Thoracic aorta (tissue), 2 donors: ENCODE data around the gene MMAB. TPM values are rescaled to one million over a fixed set of nuclear protein-coding genes. Genes with fewer than 3 reads are reported as not detected.

Experiments
- ATAC-seq: fragments of 150-250 bp; one replicate; pipeline ENCODE4 v1.8.0; 2017; ENCODE audit warnings: low read depth; ENCODE audit not compliant: insufficient number of reproducible peaks, low FRiP score
- DNase-seq: peaks from one replicate; pipeline ENCODE4 v3.0.0-alpha.2; 2020; ENCODE audit warnings: low spot score
- H3K27ac ChIP-seq, 2 donors: fragments of 200-600 bp; sonication (generic); 1 replicate in 1 of 2; 2 replicates in 1 of 2; pipeline ENCODE4 v1.5.1; 2016; ENCODE audit warnings: mild to moderate bottlenecking in 2 of 2, moderate library complexity in 2 of 2
- H3K27me3 ChIP-seq: fragments of 200-600 bp; sonication (generic); replicated peaks from 2 replicates; pipeline ENCODE4 v1.6.0; 2016; ENCODE audit warnings: mild to moderate bottlenecking; ENCODE audit not compliant: insufficient read depth
- H3K36me3 ChIP-seq: fragments of 200-600 bp; sonication (generic); one replicate; pipeline ENCODE4 v1.5.1; 2016
- H3K4me1 ChIP-seq, 2 donors: fragments of 200-600 bp; sonication (generic); 1 replicate in 1 of 2; 2 replicates in 1 of 2; pipeline versions ENCODE4 v1.5.1 to v1.6.0; 2016; ENCODE audit warnings: low read depth in 2 of 2, mild to moderate bottlenecking in 1 of 2; ENCODE audit not compliant: control insufficient read depth in 1 of 2
- H3K4me3 ChIP-seq: fragments of 200-600 bp; sonication (generic); 2 replicates; pipeline ENCODE4 v1.5.1; 2016; ENCODE audit warnings: mild to moderate bottlenecking
- H3K9me3 ChIP-seq: fragments of 200-600 bp; sonication (generic); 2 replicates; pipeline ENCODE4 v1.5.1; 2016
- total RNA-seq, 2 donors: library from RNA; depleted of rRNA; stranded (reverse); fragments of >200 nt; gene quantifications; one replicate each; pipeline versions ENCODE4 v1.1.0 to v1.2.3, GENCODE V29; 2016
- TF ChIP-seq, protein P1 (sequence below): fragments of 200-600 bp; sonication (generic); IDR thresholded peaks from one replicate; pipeline ENCODE4 v1.5.1; 2019; ENCODE audit warnings: antibody characterized with exemption

Gene MMAB
- total RNA-seq, 2 donors from 2014 or later, result 18.7 to 32.4 TPM

DNA sequence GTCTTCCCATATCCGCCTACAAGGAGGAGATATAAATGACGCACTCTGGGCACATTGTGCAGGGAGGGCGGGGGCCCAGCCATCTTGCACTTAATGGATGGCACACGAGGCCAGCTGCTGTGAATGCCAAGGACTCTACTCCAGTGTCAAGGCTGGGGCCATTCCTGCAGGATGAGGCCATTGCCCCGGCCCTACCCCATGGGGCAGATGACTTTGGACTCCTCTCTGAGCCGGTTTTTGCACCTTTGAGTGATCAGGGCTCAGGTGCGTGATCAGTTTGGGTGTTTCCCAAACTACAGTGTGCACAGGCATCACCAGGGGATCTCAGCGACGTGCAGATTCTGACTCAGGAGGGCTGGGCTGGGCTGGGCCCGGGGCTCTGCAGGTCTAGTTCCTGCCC, 16.1 kb downstream of the MMAB start:
- Histone ChIP-seq H3K27ac (no peak overlapping the region), H3K4me3 (no peak overlapping the region), H3K4me1 (no peaks in the 10 kb centered on the region), H3K36me3 (peaks cover 8% of the 10 kb centered on the region), H3K9me3 (no peaks in the 10 kb centered on the region), H3K27me3 (no peaks in the 10 kb centered on the region)
- TF ChIP-seq, protein P1, sequence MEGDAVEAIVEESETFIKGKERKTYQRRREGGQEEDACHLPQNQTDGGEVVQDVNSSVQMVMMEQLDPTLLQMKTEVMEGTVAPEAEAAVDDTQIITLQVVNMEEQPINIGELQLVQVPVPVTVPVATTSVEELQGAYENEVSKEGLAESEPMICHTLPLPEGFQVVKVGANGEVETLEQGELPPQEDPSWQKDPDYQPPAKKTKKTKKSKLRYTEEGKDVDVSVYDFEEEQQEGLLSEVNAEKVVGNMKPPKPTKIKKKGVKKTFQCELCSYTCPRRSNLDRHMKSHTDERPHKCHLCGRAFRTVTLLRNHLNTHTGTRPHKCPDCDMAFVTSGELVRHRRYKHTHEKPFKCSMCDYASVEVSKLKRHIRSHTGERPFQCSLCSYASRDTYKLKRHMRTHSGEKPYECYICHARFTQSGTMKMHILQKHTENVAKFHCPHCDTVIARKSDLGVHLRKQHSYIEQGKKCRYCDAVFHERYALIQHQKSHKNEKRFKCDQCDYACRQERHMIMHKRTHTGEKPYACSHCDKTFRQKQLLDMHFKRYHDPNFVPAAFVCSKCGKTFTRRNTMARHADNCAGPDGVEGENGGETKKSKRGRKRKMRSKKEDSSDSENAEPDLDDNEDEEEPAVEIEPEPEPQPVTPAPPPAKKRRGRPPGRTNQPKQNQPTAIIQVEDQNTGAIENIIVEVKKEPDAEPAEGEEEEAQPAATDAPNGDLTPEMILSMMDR, result no peak
- no peak for ATAC-seq
- DNase-seq, result no peak

DNA sequence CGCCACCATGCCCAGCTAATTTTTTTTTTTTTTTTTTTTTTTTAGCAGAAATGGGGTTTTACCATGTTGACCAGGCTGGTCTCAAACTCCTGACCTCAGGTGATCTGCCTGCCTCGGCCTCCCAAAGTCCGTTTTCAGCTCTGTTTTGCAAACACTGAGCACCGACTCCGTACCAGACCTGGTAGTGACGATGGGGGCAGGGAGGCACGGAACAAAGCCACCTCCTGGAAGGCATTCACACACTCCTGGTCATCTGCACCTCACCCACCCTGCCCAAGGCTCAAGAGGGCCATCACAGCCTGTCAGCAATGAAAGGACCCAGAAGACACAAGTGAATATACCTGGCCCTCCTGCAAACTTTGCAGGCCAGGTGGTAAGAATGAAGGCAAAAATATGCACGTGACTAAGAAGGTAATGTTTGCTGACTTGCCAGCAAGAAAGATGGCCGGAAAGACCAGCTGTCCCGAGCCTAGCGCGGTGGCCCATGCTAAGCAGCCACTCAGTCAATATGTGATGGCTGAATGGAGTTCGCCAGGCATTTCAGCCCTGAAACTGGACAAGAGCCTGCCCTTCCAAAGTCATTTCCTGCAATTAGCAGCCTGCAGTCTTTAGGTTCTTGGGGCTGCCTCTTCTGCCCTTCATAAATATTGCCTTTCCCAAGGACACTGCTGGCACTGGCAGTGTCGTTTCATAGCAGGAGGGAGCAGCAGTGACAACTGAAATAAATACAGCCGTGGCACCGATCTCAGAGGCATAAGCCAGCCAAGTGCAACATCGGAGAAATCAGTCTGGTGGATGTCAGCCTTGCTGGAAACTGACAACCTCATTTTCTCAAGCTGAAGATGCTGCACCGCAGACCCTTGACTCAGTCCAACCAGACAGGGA, 17.6 kb downstream of the MMAB start:
- DNase-seq, result no peak

DNA sequence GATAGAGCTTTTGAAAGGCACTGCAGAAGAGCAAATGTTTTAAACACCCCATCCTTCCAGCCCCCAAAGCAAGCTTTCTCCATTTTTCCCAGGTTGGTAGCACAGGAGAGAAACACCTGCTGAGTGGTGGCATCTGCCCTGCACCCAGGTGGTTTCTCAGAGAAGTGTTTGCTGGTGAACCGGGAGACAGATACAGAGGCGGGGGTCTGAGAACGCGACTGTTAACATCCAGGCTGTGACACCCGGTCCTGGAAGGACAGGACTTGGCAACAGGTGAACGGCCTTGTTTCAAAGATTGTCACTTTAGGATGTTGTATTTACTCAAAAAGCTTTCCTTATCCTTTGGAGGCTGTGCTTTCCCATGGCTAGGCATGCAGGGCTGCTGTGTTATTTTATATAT, 18.5 kb downstream of the MMAB start:
- Histone ChIP-seq H3K27ac (no peak overlapping the region), H3K4me3 (no peak overlapping the region)

More for the DNA sequence above, 17.6 kb downstream of the MMAB start:
- Histone ChIP-seq H3K36me3 (no peaks in the 10 kb centered on the region), H3K9me3 (no peaks in the 10 kb centered on the region), H3K4me1 (no peaks in the 10 kb centered on the region), H3K27ac (no peak overlapping the region), H3K27me3 (no peaks in the 10 kb centered on the region), H3K4me3 (no peak overlapping the region)
- ATAC-seq, result no peak
- TF ChIP-seq, protein P1, result no peak

DNA sequence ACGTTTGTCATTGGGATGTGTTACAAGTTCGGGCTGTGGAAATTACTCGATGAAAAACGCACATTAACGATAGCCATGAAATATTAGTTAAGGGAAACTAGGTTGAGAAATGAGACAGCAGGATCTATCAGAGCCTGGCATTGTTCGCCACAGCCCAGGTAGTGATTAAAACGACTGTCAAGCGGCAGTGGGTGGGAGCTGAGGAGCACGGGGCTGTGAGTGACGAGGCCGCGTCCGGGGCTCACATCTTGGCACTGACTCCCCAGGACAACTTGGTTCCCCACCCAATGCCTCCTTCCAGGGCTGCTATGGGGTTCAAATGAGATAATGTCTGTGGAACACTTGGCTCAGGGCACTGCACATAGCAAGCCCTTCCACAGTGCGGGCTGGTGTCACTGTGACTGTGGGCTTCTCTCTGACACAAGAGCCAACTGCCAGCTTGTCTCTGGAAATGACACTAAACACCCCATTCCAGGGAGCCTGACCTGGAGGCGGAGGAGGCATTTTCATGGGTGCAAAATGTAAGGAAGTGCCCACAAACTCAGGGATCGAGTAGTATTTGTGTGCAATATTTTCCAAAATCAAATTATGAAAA, 19.3 kb downstream of the MMAB start:
- ATAC-seq (no peak), DNase-seq (no peak)
- TF ChIP-seq, protein P1, result no peak
- Histone ChIP-seq H3K36me3 (no peaks in the 10 kb centered on the region), H3K27me3 (no peaks in the 10 kb centered on the region), H3K4me1 (no peaks in the 10 kb centered on the region), H3K9me3 (no peaks in the 10 kb centered on the region), H3K4me3 (no peak overlapping the region), H3K27ac (no peak overlapping the region)

More for the DNA sequence above, 18.5 kb downstream of the MMAB start:
- ATAC-seq, result no peak
- H3K36me3 ChIP-seq, result no peaks in the 10 kb centered on the region
- TF ChIP-seq, protein P1, result no peak
- H3K9me3 ChIP-seq, result no peaks in the 10 kb centered on the region
- no peaks in the 10 kb centered on the region for H3K4me1 ChIP-seq
- DNase-seq, result no peak
- H3K27me3 ChIP-seq, result no peaks in the 10 kb centered on the region

DNA sequence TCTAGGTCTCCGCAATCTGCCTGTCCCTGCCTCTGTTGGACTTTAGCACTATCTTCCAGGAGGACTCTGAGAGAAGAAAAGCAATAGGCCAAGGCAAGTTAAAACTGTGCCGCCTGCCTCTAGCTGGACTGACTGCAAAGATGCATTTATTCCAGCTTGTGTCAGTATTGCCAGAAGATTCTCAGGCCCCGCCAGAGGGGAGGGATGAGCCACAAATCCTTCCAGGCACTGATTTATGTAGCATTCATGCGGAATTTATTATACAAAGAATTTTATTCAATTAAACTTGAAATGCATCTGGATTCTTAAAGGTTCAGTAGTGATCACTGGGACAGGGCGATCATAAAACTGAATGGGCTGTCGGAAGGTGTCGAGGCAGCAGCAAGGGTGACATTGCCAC, 19.8 kb downstream of the MMAB start:
- no peak overlapping the region for H3K27ac ChIP-seq
- no peak for ATAC-seq
- H3K9me3 ChIP-seq, result no peaks in the 10 kb centered on the region
- no peak overlapping the region for H3K4me3 ChIP-seq
- DNase-seq, result no peak
- no peaks in the 10 kb centered on the region for H3K27me3 ChIP-seq
- TF ChIP-seq, protein P1, result no peak
- H3K36me3 ChIP-seq, result no peaks in the 10 kb centered on the region
- H3K4me1 ChIP-seq, result no peaks in the 10 kb centered on the region
